K562 (cell line): Measurements from ENCODE around the gene RARRES1. TPM values are rescaled to one million over a fixed set of nuclear protein-coding genes. Genes with fewer than 3 reads are reported as not detected.

ENCODE experiments used
- ATAC-seq: fragments of 200-7000 bp; cut with Tn5 transposase; 3 replicates; pipeline ENCODE4 v1.9.1; 2020; ENCODE audit warnings: moderate library complexity
- BruUV-seq: library from RNA; stranded (reverse); fragments of 400-500 nt; replicated peaks from 2 replicates; lab custom pipeline; 2021; lab: Mats Ljungman, UMichigan
- CTCF ChIA-PET: fragments of 300-600 bp; formaldehyde crosslinking; extraction: SDS; loops from one replicate; lab custom pipeline; 2021; ENCODE audit warnings: low intra/inter-chr PET ratio; lab: Yijun Ruan, JAX
- POLR2A ChIA-PET: fragments of 300-600, 350-650 bp; sonication (Branson Sonifier 250); formaldehyde crosslinking; extraction: SDS; loops from one replicate; lab custom pipeline; 2021; ENCODE audit warnings: antibody characterized with exemption, inconsistent platforms; lab: Yijun Ruan, JAX
- DNase-seq, 4 experiments: peaks; one replicate each; pipeline versions ENCODE4 v3.0.0 to v3.0.0-alpha.2; 2011 to 2018; ENCODE audit warnings: low spot score in 3 of 4, mixed read lengths in 3 of 4; ENCODE audit errors: extremely low read depth in 1 of 4
- FAIRE-seq: peaks from 2 replicates; lab custom pipeline; 2011; peaks lifted over from hg19 to GRCh38; lab: Jason Lieb, UNC
- H2AFZ ChIP-seq: 2 replicates; pipeline ENCODE4 v1.6.0; 2011; ENCODE audit warnings: low read depth, low read length, control low read depth, inconsistent platforms
- H3K27ac ChIP-seq: fragments of 200-600 bp; 3 replicates; pipeline ENCODE4 v1.8.0; 2011; ENCODE audit warnings: low read depth, mild to moderate bottlenecking, control low read depth, inconsistent platforms, low read length, moderate library complexity, mixed read lengths; ENCODE audit errors: extremely low read depth
- H3K27me3 ChIP-seq, 2 experiments: fragments of 300-600 bp in 1 of 2; 2 replicates in 1 of 2; 3 replicates in 1 of 2; pipeline versions ENCODE4 v1.6.0 to v1.8.0; 2011; ENCODE audit warnings: inconsistent platforms in 2 of 2, low read length in 2 of 2, mild to moderate bottlenecking in 1 of 2, mixed read lengths in 1 of 2, moderate library complexity in 1 of 2; ENCODE audit not compliant: control insufficient read depth in 2 of 2, insufficient read depth in 2 of 2
- H3K36me3 ChIP-seq: fragments of 300-600 bp; 3 replicates; pipeline ENCODE4 v1.8.0; 2011; ENCODE audit warnings: mild to moderate bottlenecking, low read length, inconsistent platforms; ENCODE audit not compliant: control insufficient read depth, insufficient read depth
- H3K4me1 ChIP-seq, 2 experiments: fragments of 200-600 bp in 1 of 2; replicated peaks in 1 of 2; 2 replicates in 1 of 2; 3 replicates in 1 of 2; pipeline versions ENCODE4 v1.5.1 to v1.8.0; 2011; ENCODE audit warnings: inconsistent platforms in 2 of 2, low read length in 2 of 2, mild to moderate bottlenecking in 1 of 2, mixed read lengths in 1 of 2, moderate library complexity in 1 of 2; ENCODE audit not compliant: control insufficient read depth in 2 of 2, insufficient read depth in 2 of 2
- H3K4me2 ChIP-seq: 2 replicates; pipeline ENCODE4 v1.6.1; 2011; ENCODE audit warnings: low read length, control low read depth, inconsistent platforms, mixed read lengths; ENCODE audit not compliant: insufficient read depth
- H3K4me3 ChIP-seq: fragments of 200-600 bp; sonication (generic), shearing (Covaris generic); 2 replicates; pipeline ENCODE4 v1.5.1; 2016; ENCODE audit warnings: control low read depth, inconsistent platforms
- H3K79me2 ChIP-seq: fragments of 200-600 bp; 3 replicates; pipeline ENCODE4 v1.8.0; 2011; ENCODE audit warnings: low read length, inconsistent platforms; ENCODE audit not compliant: control insufficient read depth, insufficient read depth
- H3K9ac ChIP-seq, 2 experiments: 2 replicates each; pipeline versions ENCODE4 v1.6.0 to v1.6.1; 2011; ENCODE audit warnings: low read depth in 2 of 2, low read length in 2 of 2, control low read depth in 1 of 2, inconsistent platforms in 1 of 2, mild to moderate bottlenecking in 1 of 2, mixed read lengths in 1 of 2; ENCODE audit not compliant: insufficient read depth in 1 of 2
- H3K9me1 ChIP-seq: one replicate; pipeline ENCODE4 v1.6.0; 2011; ENCODE audit warnings: inconsistent platforms, mild to moderate bottlenecking, low read length, moderate library complexity; ENCODE audit not compliant: control insufficient read depth, insufficient read depth
- H3K9me3 ChIP-seq: replicated peaks from 2 replicates; pipeline ENCODE4 v1.5.1; 2011; ENCODE audit warnings: low read depth, low read length, inconsistent platforms; ENCODE audit not compliant: control insufficient read depth, insufficient read depth
- H4K20me1 ChIP-seq: replicated peaks from 2 replicates; pipeline ENCODE4 v1.6.1; 2011; ENCODE audit warnings: low read length, inconsistent platforms, mixed read lengths; ENCODE audit not compliant: control insufficient read depth, insufficient read depth
- CBX8 ChIP-seq: fragments of 200-600 bp; sonication (generic); IDR thresholded peaks from 2 replicates; pipeline ENCODE4 v1.6.1; 2012; ENCODE audit warnings: borderline replicate concordance, mixed run types, low read depth, mild to moderate bottlenecking, moderate library complexity, mixed read lengths, low read length, control low read depth, inconsistent platforms; ENCODE audit not compliant: poor library complexity, severe bottlenecking; ENCODE audit errors: extremely low read depth
- KLF6 ChIP-seq: fragments of 250-450 bp; sonication (Bioruptor Pico); IDR thresholded peaks from 2 replicates; pipeline ENCODE4 v1.4.0; 2020; ENCODE audit warnings: mild to moderate bottlenecking, moderate library complexity, borderline replicate concordance
- MAFK ChIP-seq: IDR thresholded peaks from 2 replicates; pipeline ENCODE4 v1.6.1; 2011; ENCODE audit warnings: low read length, improper control_type of control experiment
- NFE2 ChIP-seq: IDR thresholded peaks from 2 replicates; pipeline ENCODE4 v1.6.1; 2014; ENCODE audit warnings: antibody characterized with exemption, low read depth
- PHB2 ChIP-seq: fragments of 450-650 bp; IDR thresholded peaks from 2 replicates; pipeline ENCODE4 v1.6.1; 2017; ENCODE audit warnings: low read depth
- POLR2A ChIP-seq: fragments of 450-650 bp; conservative IDR thresholded peaks from 2 replicates; pipeline ENCODE4 v1.6.1; 2016
- PRMT5 ChIP-seq: sonication (generic); formaldehyde crosslinking; IDR thresholded peaks from 2 replicates; pipeline ENCODE4 v1.5.0; 2020; ENCODE audit warnings: missing genetic modification reagents
- SMC3 ChIP-seq: conservative IDR thresholded peaks from 2 replicates; pipeline ENCODE4 v1.6.1; 2011; ENCODE audit warnings: low read depth, low read length, improper control_type of control experiment; ENCODE audit not compliant: insufficient read depth
- TRIM24 ChIP-seq, 2 experiments: fragments of 450-650 bp; IDR thresholded peaks; 2 replicates each; pipeline ENCODE4 v1.6.1; 2016
- ZBTB1 ChIP-seq: sonication (generic); formaldehyde crosslinking; IDR thresholded peaks from 2 replicates; pipeline ENCODE4 v1.8.1; 2023; ENCODE audit warnings: missing genetic modification reagents, low read depth, mild to moderate bottlenecking, borderline replicate concordance
- ZNF407 ChIP-seq: fragments of 450-650 bp; IDR thresholded peaks from 2 replicates; pipeline ENCODE4 v1.6.1; 2016; ENCODE audit warnings: low read depth
- ZNF512 ChIP-seq: IDR thresholded peaks from 2 replicates; pipeline ENCODE4 v1.6.1; 2016; ENCODE audit warnings: missing genetic modification characterization, missing compliant biosample characterization
- WGBS: fragments of 100-300 bp; shearing (Covaris generic); methylation state at CpG from one replicate; pipeline ENCODE4 v1.1.6; 2016; ENCODE audit warnings: low coverage, mixed read lengths; ENCODE audit not compliant: insufficient coverage; ENCODE audit errors: missing lambda C conversion rate; 5-methylcytosine and 5-hydroxymethylcytosine counted together
- in situ Hi-C: fragments of 300-500 bp; cut with MboI; formaldehyde crosslinking; loops from 4 replicates; pipeline ENCODE4 v1.15.0; 2018; ENCODE audit warnings: inconsistent platforms, mixed read lengths
- intact Hi-C: fragments of 100-400 bp; cut with micrococcal nuclease; formaldehyde crosslinking; loops from 2 replicates; pipeline ENCODE4 v1.14.2; 2022
- polyA plus RNA-seq, 8 experiments: library from polyadenylated mRNA; depleted of rRNA in 4 of 8; stranded (reverse) in 5 of 8; unstranded in 3 of 8; fragments of >200 nt; fragmentation: Nextera tagmentation in 2 of 8; fragmentation: Illumina TruSeq in 1 of 8; extraction: Ambion mirVana in 2 of 8; extraction: Trizol in 1 of 8; gene quantifications; 2 replicates each; pipeline versions ENCODE4 v1.2.1 to v1.2.3, GENCODE V29; 2011 to 2014; ENCODE audit warnings: inconsistent platforms in 1 of 8, missing spikeins in 1 of 8
- total RNA-seq, 7 experiments: library from RNA; depleted of rRNA in 6 of 7; stranded (reverse); fragments of >200 nt in 6 of 7; fragmentation: Illumina TruSeq in 2 of 7; extraction: Trizol in 2 of 7; gene quantifications; 2 replicates each; pipeline versions ENCODE4 v1.2.1 to v1.2.3, GENCODE V29; 2011 to 2021; ENCODE audit warnings: low replicate concordance in 1 of 7

RARRES1 gene
- total and polyA plus RNA-seq, 9 of the 15 experiments (the other 6 are each of a cell fraction or from before 2014, with no cell fraction given): not detected

GRCh38 chr3:158659454-158660237 lies 72.6 kb downstream of the RARRES1 start:
- CTCF ChIA-PET: interaction anchor here (0.6 to 2.8 kb wide), 5 partner anchors 68 to 388 kb away, joined by 3 to 31 read pairs (median 3); no protein-coding TSS in a partner anchor
- Histone ChIP-seq H2AFZ (no peak overlapping the region), H3K4me3 (no peak overlapping the region), H3K79me2 (0 out of 3 replicates have a peak, but pooled peaks cover under 1% of the 10 kb centered on the region), H3K9me3 (no peaks in the 10 kb centered on the region), H4K20me1 (no peaks in the 10 kb centered on the region), H3K36me3 (peaks cover 90% of the 10 kb centered on the region), H3K27ac (no peak overlapping the region), H3K9ac (no peak overlapping the region), H3K4me2 (no peak overlapping the region), H3K9me1 (no peaks in the 10 kb centered on the region), H3K4me1 (no peaks in the 10 kb centered on the region), H3K27me3 (no peaks in the 10 kb centered on the region)
- BruUV-seq: no TSS peak
- in situ Hi-C loops (loop anchor here (5.0 kb wide), 1 partner anchor 133 kb away; no protein-coding TSS in a partner anchor), intact Hi-C loops (loop anchor here (1.0 kb wide), 2 partner anchors 68 to 132 kb away; no protein-coding TSS in a partner anchor)
- whole genome bisulfite sequencing: 38% methylated on average over 7 of the region's 7 CpGs
- POLR2A ChIA-PET: interaction anchor here (1.0 to 1.4 kb wide), 6 partner anchors 14 to 132 kb away, joined by 4 to 8 read pairs (median 4); no protein-coding TSS in a partner anchor
- FAIRE-seq: peak; percentile 94
- ATAC-seq: peak; percentile 91
- peak; percentile 58 to 70 (median 60) for DNase-seq
- TF ChIP-seq PRMT5 (CRISPR knock-in tag): no peak
- 0 out of 2 replicates have a peak, but pooled peaks have one; percentile 23 for TF ChIP-seq MAFK
- TF ChIP-seq SMC3: peak; percentile 67
- peak; percentile 10; the same call in 1 of the 2 replicates for TF ChIP-seq NFE2
- TF ChIP-seq TRIM24 (IDR thresholded peaks at IDR 0.05): no peak
- no peak for TF ChIP-seq KLF6 (CRISPR knock-in tag)
- TF ChIP-seq ZNF407: no peak
- no peak for TF ChIP-seq CBX8
- TF ChIP-seq POLR2A: no peak
- TF ChIP-seq ZBTB1 (CRISPR knock-in tag): no peak
- no peak for TF ChIP-seq PHB2
- no peak for TF ChIP-seq ZNF512 (tag)
